ENCODE data around the gene TCF7L2. TPM values are rescaled to one million over a fixed set of nuclear protein-coding genes. Genes with fewer than 3 reads are reported as not detected.

Gene TCF7L2
- total and polyA plus RNA-seq, 12 donors: 8.7 to 24.7 (median 14.8) TPM

- DNase-seq: no peak
- intact Hi-C loops (cut with DNase I): loop anchor here in 1 of 2 donors (10.0 kb wide), 3 partner anchors 178 to 398 kb away; no protein-coding TSS in a partner anchor
- 93 to 97% (median 97%) methylated on average over 9 of the region's 9 CpGs for WGBS, 4 donors
Observed at GRCh38 chr10:113122947-113123346, 172.9 kb downstream of the TCF7L2 start.

GRCh38 chr10:113124724-113125123, 174.7 kb downstream of the TCF7L2 start:
- H3K9me3 ChIP-seq (replicated peaks in 1 of 3): no peaks in the 10 kb centered on the region
- no peak overlapping the region for H3K27ac ChIP-seq
- WGBS, 4 donors: 95 to 96% (median 96%) methylated on average over 11 of the region's 11 CpGs
- peaks cover 0 to 25% of the 10 kb centered on the region in 2 donors for H3K4me1 ChIP-seq (replicated peaks in 1 of 2)
- intact Hi-C loops (cut with DNase I): loop anchor here in 1 of 2 donors (10.0 kb wide), 3 partner anchors 180 to 400 kb away; no protein-coding TSS in a partner anchor
- H3K36me3 ChIP-seq (replicated peaks in 1 of 2): no peaks in the 10 kb centered on the region
- no peak for DNase-seq
- H3K27me3 ChIP-seq: no peaks in the 10 kb centered on the region
- TF ChIP-seq CTCF (IDR thresholded peaks at IDR 0.05): no peak
- no peak for TF ChIP-seq POLR2A (IDR thresholded peaks at IDR 0.05)
- no peak overlapping the region for H3K4me3 ChIP-seq

More at GRCh38 chr10:113122947-113123346, 172.9 kb downstream of the TCF7L2 start:
- Histone ChIP-seq H3K4me1 (replicated peaks in 1 of 2) (peaks cover 0 to 16% of the 10 kb centered on the region in 2 donors), H3K27ac (no peak overlapping the region), H3K4me3 (no peak overlapping the region), H3K36me3 (replicated peaks in 1 of 2) (no peaks in the 10 kb centered on the region), H3K27me3 (no peaks in the 10 kb centered on the region), H3K9me3 (replicated peaks in 1 of 3) (no peaks in the 10 kb centered on the region)
- TF ChIP-seq CTCF (IDR thresholded peaks at IDR 0.05) (no peak), POLR2A (IDR thresholded peaks at IDR 0.05) (no peak)

DNA sequence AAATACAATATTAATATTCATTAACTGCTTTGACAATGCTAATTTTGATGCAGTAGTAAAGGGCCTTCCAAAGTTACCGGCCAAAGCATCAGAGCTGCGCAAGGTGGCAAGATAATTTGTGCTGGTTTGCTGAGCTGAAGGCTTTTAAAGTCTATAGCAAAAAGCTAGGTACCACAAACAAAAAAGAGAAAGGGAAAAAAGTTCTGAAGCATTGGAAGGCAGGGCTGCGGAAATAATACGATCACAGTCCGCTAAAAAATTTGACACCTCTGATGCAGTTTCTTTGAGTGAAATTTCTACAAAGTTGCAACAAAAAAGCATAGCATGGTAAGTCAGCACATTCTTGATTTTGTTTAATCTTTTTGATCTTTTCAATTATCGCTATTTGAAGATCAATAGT, 175.6 kb downstream of the TCF7L2 start:
- Histone ChIP-seq H3K27me3 (no peaks in the 10 kb centered on the region), H3K27ac (no peak overlapping the region), H3K36me3 (replicated peaks in 1 of 2) (no peaks in the 10 kb centered on the region), H3K9me3 (replicated peaks in 1 of 3) (no peaks in the 10 kb centered on the region), H3K4me1 (replicated peaks in 1 of 2) (peaks cover 0 to 25% of the 10 kb centered on the region in 2 donors), H3K4me3 (no peak overlapping the region)
- 95 to 97% (median 97%) methylated on average over 6 of the region's 6 CpGs for WGBS, 4 donors
- intact Hi-C loops (cut with DNase I): loop anchor here in 1 of 2 donors (10.0 kb wide), 3 partner anchors 181 to 401 kb away; no protein-coding TSS in a partner anchor
- no peak for TF ChIP-seq POLR2A (IDR thresholded peaks at IDR 0.05)
- TF ChIP-seq CTCF (IDR thresholded peaks at IDR 0.05): no peak
- no peak for DNase-seq

DNA sequence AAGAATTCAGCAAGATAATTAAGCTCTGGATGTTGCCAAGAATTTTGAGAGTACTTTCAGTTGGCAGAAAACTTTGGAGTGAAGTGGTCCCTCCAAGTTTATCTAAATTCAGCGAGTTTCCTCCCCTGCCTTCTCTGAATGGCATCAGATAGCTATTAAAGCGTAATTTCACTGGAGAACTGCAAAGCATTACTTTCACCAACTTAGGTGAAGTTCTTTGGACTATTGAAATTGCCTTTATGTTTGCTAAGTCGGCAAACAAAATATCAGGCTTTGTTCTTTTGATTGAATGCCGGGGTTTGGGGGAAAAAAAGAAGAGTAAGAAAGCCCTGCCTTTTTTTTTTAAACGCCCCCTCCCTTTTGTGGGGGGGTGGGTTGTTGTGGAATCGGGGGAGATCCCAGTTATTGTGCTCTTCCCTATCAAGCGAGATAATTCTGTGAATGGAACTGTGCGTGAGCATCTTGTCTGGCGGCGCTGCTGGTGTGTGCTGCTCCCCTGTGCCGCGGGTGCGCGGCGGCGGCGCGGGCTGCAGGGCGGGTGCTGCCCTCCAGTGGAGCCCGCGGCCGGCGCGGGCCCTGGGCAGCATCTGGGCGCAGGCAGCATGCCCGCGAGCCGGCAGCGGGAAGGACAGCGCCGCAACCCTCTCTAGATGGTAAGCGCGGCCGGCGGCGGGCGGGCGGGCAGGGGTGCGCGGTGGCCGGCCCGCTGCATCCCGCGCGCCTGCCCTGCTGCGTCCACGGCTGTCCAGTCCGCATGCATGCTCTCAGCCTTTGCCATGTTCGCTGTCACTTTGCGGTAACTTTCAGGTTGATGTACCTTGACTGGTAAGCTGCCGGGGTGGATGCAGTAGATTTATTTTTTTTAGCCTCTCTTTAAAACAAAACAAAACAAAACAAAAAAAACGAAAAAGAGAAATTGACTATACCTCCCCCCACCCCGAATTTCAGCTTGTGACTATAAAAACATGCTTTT, 176.5 kb downstream of the TCF7L2 start:
- DNase-seq: peak; percentile 61 to 81 (median 74)
- intact Hi-C loops (cut with DNase I): loop anchor here in 1 of 2 donors (10.0 kb wide), 3 partner anchors 182 to 402 kb away; no protein-coding TSS in a partner anchor
- 7 to 31% (median 11%) methylated on average over 14 to 53 of the region's 53 CpGs for WGBS, 4 donors

More for the DNA sequence above, 176.5 kb downstream of the TCF7L2 start:
- Histone ChIP-seq H3K9me3 (replicated peaks in 1 of 3) (no peaks in the 10 kb centered on the region), H3K27me3 (no peaks in the 10 kb centered on the region), H3K36me3 (replicated peaks in 1 of 2) (no peaks in the 10 kb centered on the region), H3K4me1 (replicated peaks in 1 of 2) (peaks cover 0 to 25% of the 10 kb centered on the region in 2 donors), H3K27ac (no peak overlapping the region), H3K4me3 (peak overlapping the region in 1 of 4 donors; percentile 58)
- peak in 3 of 6 experiments; percentile 80 to 94 (median 91) for TF ChIP-seq CTCF (IDR thresholded peaks at IDR 0.05)
- no peak for TF ChIP-seq POLR2A (IDR thresholded peaks at IDR 0.05)

Measured in adrenal gland (tissue), 12 donors.